SKM-1 (cell line): ENCODE results near the gene CEP19.
"Not testable (repeated sequence)": the region's sequence is repeated elsewhere in the genome, so short reads cannot be mapped to it uniquely, and the experiment has no call there.

Experiments used
- DNase-seq: peaks from one replicate; lab custom pipeline; 2025; ENCODE audit not compliant: unreplicated experiment; lab: John Stamatoyannopoulos, UW

The CEP19 gene

GRCh38 chr3:196711838-196712513 lies at the start of gene CEP19, which contains the start of gene PIGX:
Gene CEP19, minus strand, starts transcription at chr3:196712250. Its CDS starts 3,593 bp downstream, at chr3:196708657.
Gene PIGX, plus strand, starts transcription at chr3:196712377.
- peak; percentile 55 for DNase-seq

- DNase-seq, result no peak
Measured at GRCh38 chr3:196757876-196758739, 46.1 kb upstream of the CEP19 start.

- DNase-seq, result no peak
Measured at GRCh38 chr3:196756732-196757131, 44.7 kb upstream of the CEP19 start.

- DNase-seq, result peak; percentile 9
Measured at GRCh38 chr3:196754091-196754981, 42.3 kb upstream of the CEP19 start.

- no peak for DNase-seq
Measured at GRCh38 chr3:196753201-196753600, 41.2 kb upstream of the CEP19 start.

GRCh38 chr3:196749125-196749524 lies 37.1 kb upstream of the CEP19 start:
- no peak for DNase-seq

GRCh38 chr3:196743569-196743968 lies 31.5 kb upstream of the CEP19 start:
- not testable (repeated sequence) for DNase-seq

GRCh38 chr3:196741249-196741889 lies 29.3 kb upstream of the CEP19 start:
- no peak for DNase-seq

- no peak for DNase-seq
Measured at GRCh38 chr3:196740481-196741248, 28.6 kb upstream of the CEP19 start.

- DNase-seq, result peak; percentile 75
Measured at GRCh38 chr3:196739671-196740480, 27.8 kb upstream of the CEP19 start, which contains the start of gene PAK2. Gene PAK2, plus strand, starts transcription at chr3:196739857. Its CDS starts 42,790 bp downstream, at chr3:196782647.

- no peak for DNase-seq
Measured at GRCh38 chr3:196737655-196738054, 25.6 kb upstream of the CEP19 start.

GRCh38 chr3:196736670-196737374 lies 24.8 kb upstream of the CEP19 start:
- no peak for DNase-seq

GRCh38 chr3:196735751-196736150 lies 23.7 kb upstream of the CEP19 start:
- DNase-seq, result no peak

GRCh38 chr3:196726788-196727675 lies 15.0 kb upstream of the CEP19 start:
- no peak for DNase-seq

GRCh38 chr3:196721097-196721496 lies 9.0 kb upstream of the CEP19 start:
- no peak for DNase-seq

- not testable (repeated sequence) for DNase-seq
Measured at GRCh38 chr3:196717162-196717561, 5.1 kb upstream of the CEP19 start.
